ENCODE data around the gene SPATA19.

Gene SPATA19

GRCh38 chr11:133828871-133829270 is 16.4 kb downstream of the SPATA19 start:
- Histone ChIP-seq H3K9me3 (ENCODE audit: low read length) (no peaks in the 10 kb centered on the region), H2AFZ (ENCODE audit: low read length) (no peak overlapping the region), H4K20me1 (ENCODE audit: insufficient read depth, low read length) (no peaks in the 10 kb centered on the region), H3K4me3 (ENCODE audit: low read depth, low read length, poor library complexity, severe bottlenecking) (no peak overlapping the region), H3K9ac (ENCODE audit: low read length) (no peak overlapping the region), H3K4me2 (ENCODE audit: low read length) (no peak overlapping the region), H3K27me3 (ENCODE audit: insufficient read depth, low read length) (no peaks in the 10 kb centered on the region), H3K79me2 (ENCODE audit: insufficient read depth, low read length) (no peaks in the 10 kb centered on the region), H3K36me3 (ENCODE audit: insufficient read depth, low read length) (no peaks in the 10 kb centered on the region), H3K27ac (ENCODE audit: low read depth, low read length, poor library complexity, severe bottlenecking) (no peak overlapping the region), H3F3A (ENCODE audit: insufficient read depth, low read length) (no peaks in the 10 kb centered on the region), H3K9me2 (ENCODE audit: low read depth, low read length) (no peaks in the 10 kb centered on the region), H3K4me1 (ENCODE audit: insufficient read depth, low read length, severe bottlenecking) (no peaks in the 10 kb centered on the region)
- TF ChIP-seq EZH2 (IDR thresholded peaks at IDR 0.05; ENCODE audit: borderline replicate concordance, low read length) (no peak), CTCF (IDR thresholded peaks at IDR 0.05; ENCODE audit: low read length) (no peak)

GRCh38 chr11:133827556-133827955 is 17.8 kb downstream of the SPATA19 start:
- Histone ChIP-seq H2AFZ (ENCODE audit: low read length) (no peak overlapping the region), H3K4me2 (ENCODE audit: low read length) (no peak overlapping the region), H3F3A (ENCODE audit: insufficient read depth, low read length) (no peaks in the 10 kb centered on the region), H3K27me3 (ENCODE audit: insufficient read depth, low read length) (no peaks in the 10 kb centered on the region), H3K9me2 (ENCODE audit: low read depth, low read length) (no peaks in the 10 kb centered on the region), H3K27ac (ENCODE audit: low read depth, low read length, poor library complexity, severe bottlenecking) (no peak overlapping the region), H3K79me2 (ENCODE audit: insufficient read depth, low read length) (no peaks in the 10 kb centered on the region), H4K20me1 (ENCODE audit: insufficient read depth, low read length) (no peaks in the 10 kb centered on the region), H3K9me3 (ENCODE audit: low read length) (no peaks in the 10 kb centered on the region), H3K9ac (ENCODE audit: low read length) (no peak overlapping the region), H3K4me1 (ENCODE audit: insufficient read depth, low read length, severe bottlenecking) (no peaks in the 10 kb centered on the region), H3K4me3 (ENCODE audit: low read depth, low read length, poor library complexity, severe bottlenecking) (no peak overlapping the region), H3K36me3 (ENCODE audit: insufficient read depth, low read length) (no peaks in the 10 kb centered on the region)
- TF ChIP-seq CTCF (IDR thresholded peaks at IDR 0.05; ENCODE audit: low read length) (no peak), EZH2 (IDR thresholded peaks at IDR 0.05; ENCODE audit: borderline replicate concordance, low read length) (no peak)

- Histone ChIP-seq H3F3A (ENCODE audit: insufficient read depth, low read length) (no peaks in the 10 kb centered on the region), H3K36me3 (ENCODE audit: insufficient read depth, low read length) (no peaks in the 10 kb centered on the region), H3K27ac (ENCODE audit: low read depth, low read length, poor library complexity, severe bottlenecking) (no peak overlapping the region), H3K27me3 (ENCODE audit: insufficient read depth, low read length) (no peaks in the 10 kb centered on the region), H3K9ac (ENCODE audit: low read length) (no peak overlapping the region), H3K4me2 (ENCODE audit: low read length) (no peak overlapping the region), H3K79me2 (ENCODE audit: insufficient read depth, low read length) (no peaks in the 10 kb centered on the region), H3K9me3 (ENCODE audit: low read length) (no peaks in the 10 kb centered on the region), H3K4me1 (ENCODE audit: insufficient read depth, low read length, severe bottlenecking) (no peaks in the 10 kb centered on the region), H4K20me1 (ENCODE audit: insufficient read depth, low read length) (no peaks in the 10 kb centered on the region), H2AFZ (ENCODE audit: low read length) (no peak overlapping the region), H3K4me3 (ENCODE audit: low read depth, low read length, poor library complexity, severe bottlenecking) (no peak overlapping the region), H3K9me2 (ENCODE audit: low read depth, low read length) (no peaks in the 10 kb centered on the region)
- no peak for TF ChIP-seq CTCF (IDR thresholded peaks at IDR 0.05; ENCODE audit: low read length)
- no peak for TF ChIP-seq EZH2 (IDR thresholded peaks at IDR 0.05; ENCODE audit: borderline replicate concordance, low read length)
Measured at GRCh38 chr11:133826866-133827265, 18.4 kb downstream of the SPATA19 start.
